GM06990 (cell line): ENCODE data around the gene UGT1A3.

ENCODE experiments used
- DNase-seq: peaks from one replicate; pipeline ENCODE4 v3.0.0-alpha.2; 2011; ENCODE audit not compliant: insufficient read length; ENCODE audit errors: extremely low read depth
- H3K27me3 ChIP-seq: replicated peaks from 2 replicates; pipeline ENCODE4 v1.6.0; 2011; ENCODE audit warnings: low read length; ENCODE audit not compliant: control insufficient read depth, insufficient read depth
- H3K36me3 ChIP-seq: 2 replicates; pipeline ENCODE4 v1.5.1; 2011; ENCODE audit warnings: low read length; ENCODE audit not compliant: control insufficient read depth, insufficient read depth
- H3K4me3 ChIP-seq: replicated peaks from 2 replicates; pipeline ENCODE4 v1.5.1; 2011; ENCODE audit warnings: low read depth, mild to moderate bottlenecking, control low read depth, low read length
- TF ChIP-seq, protein P1 (sequence below): IDR thresholded peaks from 2 replicates; pipeline ENCODE4 v1.5.1; 2011; ENCODE audit warnings: low read length, control low read depth, mild to moderate bottlenecking, inconsistent platforms; ENCODE audit not compliant: insufficient read depth, poor library complexity, severe bottlenecking

UGT1A3 gene

DNA sequence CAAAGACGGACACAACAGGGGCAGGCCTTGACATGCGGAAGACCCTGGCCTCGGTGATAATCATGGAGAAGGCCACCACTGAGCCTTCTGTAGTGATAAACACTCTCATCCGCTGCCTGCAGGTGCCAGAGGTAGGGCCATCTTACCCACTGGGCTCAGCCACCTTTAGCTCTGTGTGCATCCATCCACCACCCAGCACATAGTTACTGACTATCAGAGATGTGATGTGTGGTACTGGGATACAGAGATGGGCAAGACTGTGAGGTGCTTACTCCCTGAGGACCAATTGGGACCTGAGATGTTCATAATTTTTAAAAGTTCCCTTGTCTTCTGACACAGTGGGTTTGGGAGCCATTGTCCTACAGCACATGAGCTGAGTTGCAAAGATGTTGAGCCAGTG lies 50.9 kb downstream of the UGT1A3 start:
- no peak overlapping the region for H3K4me3 ChIP-seq
- TF ChIP-seq, protein P1, sequence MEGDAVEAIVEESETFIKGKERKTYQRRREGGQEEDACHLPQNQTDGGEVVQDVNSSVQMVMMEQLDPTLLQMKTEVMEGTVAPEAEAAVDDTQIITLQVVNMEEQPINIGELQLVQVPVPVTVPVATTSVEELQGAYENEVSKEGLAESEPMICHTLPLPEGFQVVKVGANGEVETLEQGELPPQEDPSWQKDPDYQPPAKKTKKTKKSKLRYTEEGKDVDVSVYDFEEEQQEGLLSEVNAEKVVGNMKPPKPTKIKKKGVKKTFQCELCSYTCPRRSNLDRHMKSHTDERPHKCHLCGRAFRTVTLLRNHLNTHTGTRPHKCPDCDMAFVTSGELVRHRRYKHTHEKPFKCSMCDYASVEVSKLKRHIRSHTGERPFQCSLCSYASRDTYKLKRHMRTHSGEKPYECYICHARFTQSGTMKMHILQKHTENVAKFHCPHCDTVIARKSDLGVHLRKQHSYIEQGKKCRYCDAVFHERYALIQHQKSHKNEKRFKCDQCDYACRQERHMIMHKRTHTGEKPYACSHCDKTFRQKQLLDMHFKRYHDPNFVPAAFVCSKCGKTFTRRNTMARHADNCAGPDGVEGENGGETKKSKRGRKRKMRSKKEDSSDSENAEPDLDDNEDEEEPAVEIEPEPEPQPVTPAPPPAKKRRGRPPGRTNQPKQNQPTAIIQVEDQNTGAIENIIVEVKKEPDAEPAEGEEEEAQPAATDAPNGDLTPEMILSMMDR, result no peak
- DNase-seq, result no peak
- no peaks in the 10 kb centered on the region for H3K27me3 ChIP-seq
- H3K36me3 ChIP-seq, result no peaks in the 10 kb centered on the region

DNA sequence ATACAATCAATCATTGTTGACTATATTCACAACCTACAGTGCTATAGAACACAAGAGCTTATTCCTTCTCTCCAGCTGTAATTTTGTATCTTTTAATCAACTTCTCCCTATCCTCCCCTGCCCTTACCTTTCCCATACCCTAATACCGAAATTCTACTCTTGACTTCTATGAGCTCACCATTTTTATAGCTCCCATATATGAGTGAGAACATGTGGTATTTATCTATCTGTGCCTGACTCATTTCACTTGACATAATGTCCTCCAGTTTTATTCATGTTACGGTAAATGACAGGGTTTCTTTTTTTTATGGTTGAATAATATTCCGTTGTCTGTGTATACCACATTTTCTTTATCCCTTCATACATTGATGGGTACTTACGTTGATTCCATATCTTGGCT lies 51.9 kb downstream of the UGT1A3 start:
- Histone ChIP-seq H3K27me3 (no peaks in the 10 kb centered on the region), H3K36me3 (no peaks in the 10 kb centered on the region), H3K4me3 (no peak overlapping the region)
- TF ChIP-seq, protein P1, result no peak
- DNase-seq, result no peak

DNA sequence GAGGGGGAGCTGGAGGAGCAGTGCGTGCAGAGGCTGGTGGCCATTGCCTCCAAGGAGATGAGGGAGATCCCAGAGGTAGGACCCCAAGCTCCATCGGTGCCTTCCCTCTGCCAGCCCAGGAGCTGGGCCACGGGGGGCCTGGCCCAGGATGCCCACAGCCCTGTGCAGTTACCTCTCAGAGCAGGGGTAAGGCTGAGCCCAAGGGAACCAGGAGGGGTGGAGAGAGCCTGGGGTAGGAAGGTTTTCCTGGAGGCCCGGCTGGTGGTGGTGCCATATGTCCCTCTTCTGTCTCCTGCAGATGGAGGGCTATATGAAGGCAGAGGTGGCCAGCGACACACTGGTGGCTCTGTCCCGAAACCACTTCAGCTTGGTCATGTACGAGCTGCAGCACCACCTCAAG lies 60.7 kb downstream of the UGT1A3 start:
- H3K27me3 ChIP-seq, result no peaks in the 10 kb centered on the region
- TF ChIP-seq, protein P1, result no peak
- H3K4me3 ChIP-seq, result no peak overlapping the region
- no peaks in the 10 kb centered on the region for H3K36me3 ChIP-seq
- DNase-seq, result no peak

DNA sequence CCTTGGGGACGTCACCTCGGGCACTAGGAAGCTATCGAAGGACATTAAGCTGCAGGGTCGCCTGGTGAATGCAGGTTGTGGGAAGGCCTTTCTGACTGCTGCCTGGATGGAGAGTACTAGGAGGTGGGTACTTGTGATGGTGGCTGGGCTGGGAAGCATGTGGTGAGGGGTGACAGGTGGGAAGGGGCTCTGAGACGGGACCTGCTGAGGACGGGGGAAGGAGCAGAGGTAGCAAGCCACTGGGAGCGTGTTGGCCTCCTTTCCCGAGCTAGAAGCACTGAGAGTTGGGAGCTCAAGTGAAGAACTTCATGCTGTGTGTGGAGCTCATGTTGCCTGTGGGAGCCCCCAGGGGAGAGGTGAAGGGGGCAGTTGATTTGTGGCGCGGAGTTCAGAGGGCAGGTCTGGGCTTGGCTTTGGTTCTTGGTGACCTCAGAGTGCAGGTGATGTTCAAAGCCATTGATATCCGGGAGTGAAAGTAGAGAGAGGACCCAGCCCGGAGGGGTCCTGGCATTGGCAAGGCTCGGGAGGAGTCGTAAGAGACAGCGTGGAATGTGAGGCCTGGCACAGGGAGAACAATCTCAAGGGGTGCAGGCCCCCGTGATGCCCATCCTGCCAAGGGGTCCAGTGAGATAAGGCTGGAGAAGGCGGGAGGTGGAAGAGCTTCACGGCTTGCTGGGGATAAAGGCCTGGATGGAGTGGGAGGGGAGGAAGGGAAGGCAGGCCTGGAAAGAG lies 62.5 kb downstream of the UGT1A3 start:
- Histone ChIP-seq H3K27me3 (no peaks in the 10 kb centered on the region), H3K36me3 (no peaks in the 10 kb centered on the region), H3K4me3 (no peak overlapping the region)
- DNase-seq, result no peak
- TF ChIP-seq, protein P1, result no peak

DNA sequence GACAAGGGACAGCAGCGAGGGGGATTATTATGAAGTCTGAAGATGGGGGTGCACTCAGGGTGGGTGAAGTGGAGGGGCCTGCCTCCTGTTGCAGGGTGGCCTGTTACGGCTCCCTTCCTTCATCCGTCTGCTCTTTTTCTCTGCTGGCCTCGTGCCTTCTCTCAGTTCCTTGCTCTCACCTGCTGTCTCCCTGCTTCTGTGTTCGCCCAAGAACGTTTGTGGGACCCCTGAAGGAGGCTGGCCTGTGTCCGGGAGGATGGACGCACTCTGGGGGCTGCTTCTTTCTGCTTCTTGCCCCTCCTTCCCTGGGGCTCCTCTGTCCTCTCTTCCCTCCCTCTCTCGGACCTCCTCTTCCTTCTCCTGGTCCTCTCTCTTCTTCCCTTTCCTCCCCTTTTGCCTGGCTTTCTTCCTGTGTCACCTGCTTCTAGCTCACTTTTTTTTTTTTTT lies 63.1 kb downstream of the UGT1A3 start:
- DNase-seq, result no peak
- no peaks in the 10 kb centered on the region; the same call in 1 of the 2 replicates for H3K27me3 ChIP-seq
- TF ChIP-seq, protein P1, result no peak
- no peaks in the 10 kb centered on the region for H3K36me3 ChIP-seq
- H3K4me3 ChIP-seq, result no peak overlapping the region

DNA sequence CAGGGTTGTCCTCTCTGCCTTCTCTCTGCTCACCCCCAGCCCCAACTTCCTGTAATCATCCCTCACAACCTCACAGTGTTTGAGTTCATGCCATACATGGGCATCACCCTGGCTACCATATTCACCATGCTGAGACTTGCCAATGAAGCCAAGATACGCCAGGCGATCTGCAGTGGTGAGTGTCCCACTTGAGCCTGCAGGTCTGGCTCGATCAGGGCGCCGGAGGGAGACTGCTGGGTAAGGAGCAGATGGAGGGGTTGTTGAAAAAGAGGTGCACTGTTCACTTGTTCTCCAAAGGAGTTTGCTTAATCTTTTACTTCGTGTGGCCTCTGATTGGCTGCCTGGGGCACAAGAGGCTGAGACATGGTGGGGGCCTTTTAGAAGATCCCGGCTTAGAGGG lies 63.9 kb downstream of the UGT1A3 start:
- Histone ChIP-seq H3K4me3 (no peak overlapping the region), H3K27me3 (no peaks in the 10 kb centered on the region; the same call in 1 of the 2 replicates), H3K36me3 (no peaks in the 10 kb centered on the region)
- TF ChIP-seq, protein P1, result no peak
- no peak for DNase-seq
